GM10847 (cell line): ENCODE measurements around the gene RPL38.

ENCODE experiments used
- POLR2A ChIP-seq: IDR thresholded peaks from 2 replicates; pipeline ENCODE4 v1.6.1; 2011; ENCODE audit not compliant: insufficient read length; ENCODE audit errors: extremely low read depth

RPL38 gene

GRCh38 chr17:74176546-74177001 is 26.9 kb upstream of the RPL38 start:
- TF ChIP-seq POLR2A, result no peak

GRCh38 chr17:74177018-74177450 is 26.4 kb upstream of the RPL38 start:
- no peak for TF ChIP-seq POLR2A

- no peak for TF ChIP-seq POLR2A
Measured at GRCh38 chr17:74179576-74179975, 23.9 kb upstream of the RPL38 start.

GRCh38 chr17:74180336-74180735 is 23.1 kb upstream of the RPL38 start:
- TF ChIP-seq POLR2A, result no peak

- no peak for TF ChIP-seq POLR2A
Measured at GRCh38 chr17:74181341-74181740, 22.1 kb upstream of the RPL38 start.

- TF ChIP-seq POLR2A, result no peak
Measured at GRCh38 chr17:74182041-74182723, 21.3 kb upstream of the RPL38 start.

- no peak for TF ChIP-seq POLR2A
Measured at GRCh38 chr17:74183411-74183810, 20.1 kb upstream of the RPL38 start.

- TF ChIP-seq POLR2A, result no peak
Measured at GRCh38 chr17:74185571-74186185, 17.8 kb upstream of the RPL38 start.

GRCh38 chr17:74186498-74186897 is 17.0 kb upstream of the RPL38 start:
- TF ChIP-seq POLR2A, result no peak

GRCh38 chr17:74187761-74188160 is 15.7 kb upstream of the RPL38 start:
- no peak for TF ChIP-seq POLR2A

GRCh38 chr17:74190154-74190553 is 13.3 kb upstream of the RPL38 start:
- no peak for TF ChIP-seq POLR2A

GRCh38 chr17:74190807-74191406 is 12.6 kb upstream of the RPL38 start:
- TF ChIP-seq POLR2A, result no peak

GRCh38 chr17:74192950-74193781 is 10.3 kb upstream of the RPL38 start:
- TF ChIP-seq POLR2A, result no peak

- TF ChIP-seq POLR2A, result no peak
Measured at GRCh38 chr17:74194682-74195081, 8.8 kb upstream of the RPL38 start.

GRCh38 chr17:74196541-74197317 is 6.7 kb upstream of the RPL38 start:
- TF ChIP-seq POLR2A, result no peak
